H1 (cell line): ENCODE results near the gene ITGA3. TPM values are rescaled to one million over a fixed set of nuclear protein-coding genes. Genes with fewer than 3 reads are reported as not detected.
A peak's percentile ranks its signal among the peaks of the same experiment; 100 is the strongest.

Experiments
- CTCF ChIA-PET: fragments of 300-600 bp; sonication (Branson Sonifier 250); formaldehyde crosslinking; loops from one replicate; lab custom pipeline; 2021; ENCODE audit not compliant: partially characterized antibody; lab: Charles Lee
- POLR2A ChIA-PET: fragments of 300-600 bp; sonication (Branson Sonifier 250); formaldehyde crosslinking; loops from one replicate; lab custom pipeline; 2021; ENCODE audit warnings: inconsistent platforms; ENCODE audit not compliant: partially characterized antibody; lab: Charles Lee
- DNase-seq, 2 experiments: peaks; one replicate each; pipeline versions ENCODE4 v3.0.0 to v3.0.0-alpha.2; 2010 to 2022; ENCODE audit warnings: low spot score in 2 of 2, low read depth in 1 of 2, mixed read lengths in 1 of 2
- FAIRE-seq: peaks from 2 replicates; lab custom pipeline; 2011; peaks lifted over from hg19 to GRCh38; lab: Jason Lieb, UNC
- H2AFZ ChIP-seq: 2 replicates; pipeline ENCODE4 v1.8.1; 2012; ENCODE audit warnings: low read length, inconsistent platforms
- H2AK5ac ChIP-seq: 2 replicates; pipeline ENCODE4 v1.6.1; 2013; ENCODE audit warnings: low read depth, low read length
- H2BK120ac ChIP-seq: replicated peaks from 2 replicates; pipeline ENCODE3; 2013; ENCODE audit warnings: low read depth, low read length, inconsistent platforms
- H2BK12ac ChIP-seq: 2 replicates; pipeline ENCODE4 v1.6.1; 2013; ENCODE audit warnings: low read depth, low read length
- H2BK15ac ChIP-seq: 2 replicates; pipeline ENCODE4 v1.6.1; 2013; ENCODE audit warnings: low read length
- H2BK20ac ChIP-seq: 2 replicates; pipeline ENCODE4 v1.6.1; 2013; ENCODE audit warnings: low read length
- H2BK5ac ChIP-seq: 2 replicates; pipeline ENCODE4 v1.6.1; 2013; ENCODE audit warnings: low read depth, low read length
- H3K14ac ChIP-seq: 2 replicates; pipeline ENCODE4 v1.6.1; 2013; ENCODE audit warnings: inconsistent platforms; ENCODE audit not compliant: insufficient read length
- H3K18ac ChIP-seq: 2 replicates; pipeline ENCODE4 v1.6.1; 2013; ENCODE audit warnings: low read length; ENCODE audit errors: extremely low read depth
- H3K23ac ChIP-seq: 2 replicates; pipeline ENCODE4 v1.6.1; 2013; ENCODE audit warnings: inconsistent platforms; ENCODE audit not compliant: insufficient read length
- H3K23me2 ChIP-seq: 2 replicates; pipeline ENCODE4 v1.6.1; 2013; ENCODE audit warnings: low read depth, low read length
- H3K27ac ChIP-seq: 2 replicates; pipeline ENCODE4 v1.6.1; 2011; ENCODE audit warnings: low read depth, low read length, inconsistent platforms
- H3K27me3 ChIP-seq, 4 experiments: replicated peaks in 1 of 4; 1 replicate in 1 of 4; 2 replicates in 3 of 4; pipeline versions ENCODE4 v1.6.1 to v1.8.1; 2011 to 2013; ENCODE audit warnings: low read length in 3 of 4, mild to moderate bottlenecking in 3 of 4, inconsistent platforms in 2 of 4, mixed read lengths in 2 of 4, moderate library complexity in 1 of 4; ENCODE audit not compliant: control insufficient read depth in 3 of 4, insufficient read depth in 3 of 4; ENCODE audit errors: extremely low read depth in 1 of 4
- H3K36me3 ChIP-seq, 4 experiments: 2 replicates each; pipeline versions ENCODE4 v1.6.1 to v1.8.1; 2011 to 2013; ENCODE audit warnings: mild to moderate bottlenecking in 4 of 4, low read length in 3 of 4, moderate library complexity in 2 of 4, control low read depth in 1 of 4, inconsistent platforms in 1 of 4; ENCODE audit not compliant: insufficient read depth in 4 of 4, control insufficient read depth in 2 of 4
- H3K4ac ChIP-seq: replicated peaks from 2 replicates; pipeline ENCODE3; 2013; ENCODE audit warnings: low read length, low read depth, mixed read lengths, inconsistent platforms; ENCODE audit not compliant: insufficient read length
- H3K4me1 ChIP-seq, 4 experiments: replicated peaks in 1 of 4; 1 replicate in 1 of 4; 2 replicates in 3 of 4; pipeline versions ENCODE4 v1.6.1 to v1.8.1; 2011 to 2013; ENCODE audit warnings: low read length in 3 of 4, inconsistent platforms in 2 of 4, mixed read lengths in 1 of 4; ENCODE audit not compliant: insufficient read depth in 4 of 4, control insufficient read depth in 3 of 4
- H3K4me2 ChIP-seq, 2 experiments: 2 replicates each; pipeline versions ENCODE4 v1.6.1 to v1.8.1; 2011 to 2013; ENCODE audit warnings: low read depth in 2 of 2, low read length in 2 of 2, control low read depth in 1 of 2, inconsistent platforms in 1 of 2, mild to moderate bottlenecking in 1 of 2; ENCODE audit not compliant: insufficient read depth in 1 of 2
- H3K4me3 ChIP-seq, 4 experiments: fragments of 200-600, 300-600 bp in 1 of 4; sonication (generic), shearing (Covaris generic), sonication (Bioruptor Twin) in 1 of 4; 2 replicates each; pipeline versions ENCODE4 v1.5.1 to v1.8.1; 2011 to 2016; ENCODE audit warnings: low read length in 4 of 4, low read depth in 3 of 4, control low read depth in 2 of 4, inconsistent platforms in 2 of 4, mild to moderate bottlenecking in 2 of 4, mixed read lengths in 1 of 4, moderate library complexity in 1 of 4; ENCODE audit not compliant: insufficient read depth in 2 of 4; ENCODE audit errors: extremely low read depth in 1 of 4
- H3K56ac ChIP-seq: replicated peaks from 2 replicates; pipeline ENCODE3; 2013; ENCODE audit warnings: low read depth, mild to moderate bottlenecking, mixed read lengths, low read length, inconsistent platforms; ENCODE audit not compliant: insufficient read length
- H3K79me1 ChIP-seq: 2 replicates; pipeline ENCODE4 v1.6.1; 2013; ENCODE audit warnings: low read depth, low read length, control low read depth
- H3K79me2 ChIP-seq, 2 experiments: 2 replicates each; pipeline versions ENCODE4 v1.6.1 to v1.8.1; 2012 to 2013; ENCODE audit warnings: low read length in 2 of 2, mild to moderate bottlenecking in 2 of 2, inconsistent platforms in 1 of 2; ENCODE audit not compliant: insufficient read depth in 2 of 2, control insufficient read depth in 1 of 2
- H3K9ac ChIP-seq, 4 experiments: replicated peaks in 1 of 4; 1 replicate in 1 of 4; 2 replicates in 3 of 4; pipeline versions ENCODE4 v1.6.1 to v1.8.1; 2011 to 2013; ENCODE audit warnings: low read depth in 3 of 4, low read length in 3 of 4, control low read depth in 2 of 4, mild to moderate bottlenecking in 2 of 4, moderate library complexity in 2 of 4, inconsistent platforms in 1 of 4; ENCODE audit errors: extremely low read depth in 1 of 4
- H3K9me3 ChIP-seq, 2 experiments: 2 replicates each; pipeline versions ENCODE4 v1.6.1 to v1.8.1; 2012 to 2013; ENCODE audit warnings: mild to moderate bottlenecking in 2 of 2, moderate library complexity in 2 of 2, control low read depth in 1 of 2, inconsistent platforms in 1 of 2, low read depth in 1 of 2, low read length in 1 of 2, mixed read lengths in 1 of 2; ENCODE audit not compliant: insufficient read depth in 2 of 2
- H4K20me1 ChIP-seq, 2 experiments: replicated peaks in 1 of 2; 2 replicates each; pipeline versions ENCODE3 to v1.8.1; 2011 to 2013; ENCODE audit warnings: inconsistent platforms in 2 of 2, low read length in 2 of 2, mild to moderate bottlenecking in 1 of 2; ENCODE audit not compliant: insufficient read depth in 2 of 2, control insufficient read depth in 1 of 2
- H4K5ac ChIP-seq: 2 replicates; pipeline ENCODE4 v1.6.1; 2013; ENCODE audit warnings: low read length, low read depth, mixed read lengths, inconsistent platforms; ENCODE audit not compliant: insufficient read length
- H4K8ac ChIP-seq: 2 replicates; pipeline ENCODE4 v1.8.0; 2013; ENCODE audit warnings: mild to moderate bottlenecking, moderate library complexity, low read length, inconsistent platforms; ENCODE audit not compliant: insufficient read depth; ENCODE audit errors: extremely low read depth
- H4K91ac ChIP-seq: replicated peaks from 2 replicates; pipeline ENCODE3; 2013; ENCODE audit warnings: low read length, mixed read lengths, inconsistent platforms; ENCODE audit not compliant: insufficient read length
- SP4 ChIP-seq: IDR thresholded peaks from 2 replicates; pipeline ENCODE4 v1.6.1; 2012; ENCODE audit warnings: low read length, inconsistent platforms
- ZNF274 ChIP-seq: IDR thresholded peaks from 2 replicates; pipeline ENCODE4 v1.7.0; 2012; ENCODE audit warnings: low read length, borderline replicate concordance; ENCODE audit errors: extremely low read depth
- WGBS, 2 experiments: shearing (Covaris generic) in 1 of 2; methylation state at CpG; one replicate each; pipeline versions ENCODE4 v1.1.6 to v1.1.7; 2013 to 2015; ENCODE audit warnings: low lambda C conversion rate in 2 of 2, mixed read lengths in 2 of 2, inconsistent platforms in 1 of 2, low coverage in 1 of 2, missing lambda C conversion rate in 1 of 2; ENCODE audit not compliant: insufficient replicate concordance in 2 of 2, insufficient coverage in 1 of 2, insufficient read length in 1 of 2; ENCODE audit errors: extremely low coverage in 1 of 2, missing lambda C conversion rate in 1 of 2; 5-methylcytosine and 5-hydroxymethylcytosine counted together
- polyA plus RNA-seq, 7 experiments: library from polyadenylated mRNA; depleted of rRNA in 3 of 7; stranded (reverse) in 5 of 7; unstranded in 2 of 7; fragments of >200 nt in 5 of 7; fragments of 200-250 nt in 2 of 7; gene quantifications; 1 replicate in 5 of 7; 2 replicates in 1 of 7; 4 replicates in 1 of 7; pipeline versions ENCODE4 v1.2.1 to v1.2.3, GENCODE V29; 2011 to 2013; ENCODE audit warnings: missing spikeins in 2 of 7, mixed read lengths in 2 of 7
- total RNA-seq: library from RNA; stranded (reverse); fragmentation: NEBNext Ultra II Directional; extraction: Animal tissue kit (Norgen Biotek cat#: 25700); gene quantifications from 2 replicates; pipeline ENCODE4 v1.2.1, GENCODE V29; 2021

ITGA3 gene
- total and polyA plus RNA-seq, 2 of the 8 experiments (the other 6 are each of a cell fraction or from before 2014, with no cell fraction given): 24.0 to 24.2 TPM

DNA sequence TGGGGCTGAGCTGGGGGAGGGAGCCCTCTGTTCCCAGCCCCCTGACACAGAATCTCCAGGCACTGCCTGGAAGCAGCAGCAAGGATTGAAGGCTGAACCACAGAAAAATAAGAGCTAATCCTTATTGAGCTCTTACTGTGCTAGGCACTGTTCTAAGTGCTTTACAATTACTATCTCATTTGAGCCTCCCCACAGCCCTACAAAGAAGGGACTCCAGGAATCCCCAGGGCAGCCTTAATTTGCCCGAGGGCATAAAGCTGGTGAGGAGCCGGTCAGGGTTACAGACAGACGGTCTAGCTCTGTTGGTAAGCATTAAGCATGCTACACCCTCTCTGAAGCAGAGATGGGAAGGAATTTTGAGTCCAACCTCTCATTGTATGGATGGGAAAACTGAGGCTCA lies 67.0 kb downstream of the ITGA3 start:
- Histone ChIP-seq H3K4ac (no peak overlapping the region), H3K79me1 (no peaks in the 10 kb centered on the region), H2BK20ac (peak overlapping the region; percentile 62; the same call in 1 of the 2 replicates), H3K4me3 (no peak overlapping the region), H3K23me2 (peaks cover 4% of the 10 kb centered on the region), H2BK5ac (0 out of 2 replicates have a peak overlapping the region, but pooled peaks have one; percentile 86), H2AFZ (no peak overlapping the region), H3K27ac (no peak overlapping the region), H3K4me2 (peak overlapping the region in 1 of 2 experiments; percentile 42; a peak in 2 of 4 replicates), H3K14ac (no peak overlapping the region), H4K20me1 (no peaks in the 10 kb centered on the region), H4K91ac (peak overlapping the region; percentile 5), H3K79me2 (no peaks in the 10 kb centered on the region), H3K56ac (no peak overlapping the region), H3K23ac (no peak overlapping the region), H4K8ac (0 out of 2 replicates have a peak overlapping the region, but pooled peaks have one; percentile 35), H3K9me3 (no peaks in the 10 kb centered on the region), H2BK15ac (no peak overlapping the region), H2BK12ac (peak overlapping the region; percentile 63; the same call in 1 of the 2 replicates), H3K36me3 (no peaks in the 10 kb centered on the region), H4K5ac (no peak overlapping the region), H2BK120ac (no peak overlapping the region), H3K9ac (0 out of 7 replicates have a peak overlapping the region, but pooled peaks of 1 of the 4 experiments have one; percentile 37), H3K4me1 (peaks cover 5 to 22% (median 17%) of the 10 kb centered on the region in 4 experiments), H3K18ac (0 out of 2 replicates have a peak overlapping the region, but pooled peaks have one; percentile 57), H3K27me3 (peaks cover 0 to 18% (median 9%) of the 10 kb centered on the region in 4 experiments; a peak in 5 of 7 replicates), H2AK5ac (peak overlapping the region; percentile 33; the same call in 1 of the 2 replicates)
- TF ChIP-seq ZNF274 (no peak), SP4 (no peak)
- no peak for DNase-seq
- POLR2A ChIA-PET: interaction anchor here (0.7 to 2.2 kb wide), 10 partner anchors 9 to 152 kb away, joined by 3 to 10 read pairs (median 4); partner anchors contain the start of gene TMEM92
- no peak for FAIRE-seq
- 74% methylated on average over 3 of the region's 3 CpGs; no CpG with 5 or more reads in 1 of the 2 experiments for WGBS, 2 experiments
- CTCF ChIA-PET: interaction anchor here (1.0 to 23.0 kb wide), 17 partner anchors 9 to 146 kb away, joined by 3 to 412 read pairs (median 5); partner anchors contain the start of genes PDK2 and SGCA
